PC-9 (cell line): ENCODE data around the gene IGFLR1. TPM values are rescaled to one million over a fixed set of nuclear protein-coding genes. Genes with fewer than 3 reads are reported as not detected.

Experiments used
- BruUV-seq: library from RNA; stranded (reverse); fragments of 400-500 nt; replicated peaks from 2 replicates; lab custom pipeline; 2021; lab: Mats Ljungman, UMichigan
- CTCF ChIA-PET: fragments of 300-600 bp; sonication (Branson Sonifier 250); formaldehyde crosslinking; loops from one replicate; lab custom pipeline; 2022; ENCODE audit warnings: antibody characterized with exemption; lab: Charles Lee
- POLR2A ChIA-PET: fragments of 300-600 bp; sonication (Branson Sonifier 250); formaldehyde crosslinking; loops from one replicate; lab custom pipeline; 2022; ENCODE audit warnings: antibody characterized with exemption; ENCODE audit not compliant: unreplicated experiment; lab: Charles Lee
- DNase-seq, 2 experiments: peaks; one replicate each; pipeline versions ENCODE4 v3.0.0 to v3.0.0-alpha.2; 2015 to 2022; ENCODE audit warnings: mixed read lengths in 1 of 2
- H2AFZ ChIP-seq: fragments of 200-600 bp; sonication (generic); 2 replicates; pipeline ENCODE4 v1.8.1; 2017; ENCODE audit warnings: antibody characterized with exemption
- H3F3A ChIP-seq: fragments of 200-600 bp; sonication (generic); 2 replicates; pipeline ENCODE4 v1.8.1; 2017; ENCODE audit warnings: antibody characterized with exemption, mild to moderate bottlenecking, low read depth; ENCODE audit not compliant: insufficient read depth
- H3K27ac ChIP-seq: fragments of 200-600 bp; sonication (generic); 2 replicates; pipeline ENCODE4 v1.6.1; 2016; ENCODE audit warnings: mixed run types
- H3K27me3 ChIP-seq: fragments of 200-600 bp; sonication (generic); 2 replicates; pipeline ENCODE4 v1.6.1; 2016; ENCODE audit warnings: low read depth, mixed run types; ENCODE audit not compliant: insufficient read depth
- H3K36me3 ChIP-seq: fragments of 200-600 bp; sonication (generic); 2 replicates; pipeline ENCODE4 v1.6.1; 2016; ENCODE audit warnings: low read depth, mixed run types
- H3K4me1 ChIP-seq: fragments of 200-600 bp; sonication (generic); replicated peaks from 2 replicates; pipeline ENCODE4 v1.6.1; 2016; ENCODE audit warnings: mixed run types; ENCODE audit not compliant: insufficient read depth
- H3K4me2 ChIP-seq: fragments of 200-600 bp; sonication (generic); 2 replicates; pipeline ENCODE4 v1.6.1; 2017; ENCODE audit warnings: mixed run types
- H3K4me3 ChIP-seq: fragments of 200-600 bp; sonication (generic); 2 replicates; pipeline ENCODE4 v1.6.1; 2016; ENCODE audit warnings: mixed run types
- H3K79me2 ChIP-seq: fragments of 200-600 bp; sonication (generic); 2 replicates; pipeline ENCODE4 v1.6.1; 2017; ENCODE audit warnings: low read depth, mixed run types
- H3K9me2 ChIP-seq: fragments of 200-600 bp; sonication (generic); 2 replicates; pipeline ENCODE4 v1.8.1; 2017; ENCODE audit warnings: mild to moderate bottlenecking; ENCODE audit not compliant: insufficient read depth
- H3K9me3 ChIP-seq: fragments of 200-600 bp; sonication (generic); 2 replicates; pipeline ENCODE4 v1.8.1; 2016; ENCODE audit warnings: low read depth; ENCODE audit not compliant: insufficient read depth
- H4K20me1 ChIP-seq: fragments of 200-600 bp; sonication (generic); 2 replicates; pipeline ENCODE4 v1.8.1; 2017; ENCODE audit not compliant: insufficient read depth
- EZH2 ChIP-seq: fragments of 200-600 bp; sonication (generic); IDR thresholded peaks from 2 replicates; pipeline ENCODE4 v1.8.0; 2017; ENCODE audit warnings: antibody characterized with exemption, low read depth
- intact Hi-C: fragments of 100-400 bp; cut with micrococcal nuclease; formaldehyde crosslinking; loops from one replicate; pipeline ENCODE4 v1.10.0; 2022; ENCODE audit not compliant: unreplicated experiment
- total RNA-seq: library from RNA; stranded (reverse); gene quantifications from 2 replicates; pipeline ENCODE4 v1.2.3, GENCODE V29; 2021
- TF ChIP-seq, protein P1 (sequence below): fragments of 200-600 bp; sonication (generic); conservative IDR thresholded peaks from 2 replicates; pipeline ENCODE4 v1.6.1; 2017; ENCODE audit warnings: mixed run types, antibody characterized with exemption, mild to moderate bottlenecking, moderate library complexity

The IGFLR1 gene
- total RNA-seq, 1 experiment from 2014 or later, result 9.7 TPM

DNA sequence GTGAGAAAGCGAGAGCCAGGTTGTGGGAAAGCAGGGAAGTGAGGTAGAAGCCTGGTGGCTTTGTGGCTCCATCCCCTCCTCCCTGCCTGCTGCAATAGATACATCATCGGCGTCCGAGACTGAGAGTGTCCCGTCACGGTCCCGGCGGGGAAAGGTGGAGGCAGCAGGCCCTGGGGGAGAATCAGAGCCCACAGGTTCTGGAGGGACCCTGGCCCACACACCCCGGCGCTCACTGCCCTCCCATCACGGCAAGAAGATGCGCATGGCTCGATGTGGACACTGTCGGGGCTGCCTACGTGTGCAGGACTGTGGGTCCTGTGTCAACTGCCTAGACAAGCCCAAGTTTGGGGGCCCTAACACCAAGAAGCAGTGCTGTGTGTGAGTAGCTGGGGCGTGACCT is 19.4 kb downstream of the IGFLR1 start:
- Histone ChIP-seq H3K4me2 (no peak overlapping the region), H3K9me3 (no peaks in the 10 kb centered on the region), H3K4me1 (peaks cover 6% of the 10 kb centered on the region), H4K20me1 (peaks cover 14% of the 10 kb centered on the region), H3F3A (no peaks in the 10 kb centered on the region), H3K4me3 (no peak overlapping the region), H2AFZ (no peak overlapping the region), H3K36me3 (no peaks in the 10 kb centered on the region), H3K27ac (no peak overlapping the region), H3K27me3 (no peaks in the 10 kb centered on the region), H3K79me2 (peaks cover 22% of the 10 kb centered on the region), H3K9me2 (no peaks in the 10 kb centered on the region)
- no TSS peak for BruUV-seq
- TF ChIP-seq EZH2, result no peak
- TF ChIP-seq, protein P1, sequence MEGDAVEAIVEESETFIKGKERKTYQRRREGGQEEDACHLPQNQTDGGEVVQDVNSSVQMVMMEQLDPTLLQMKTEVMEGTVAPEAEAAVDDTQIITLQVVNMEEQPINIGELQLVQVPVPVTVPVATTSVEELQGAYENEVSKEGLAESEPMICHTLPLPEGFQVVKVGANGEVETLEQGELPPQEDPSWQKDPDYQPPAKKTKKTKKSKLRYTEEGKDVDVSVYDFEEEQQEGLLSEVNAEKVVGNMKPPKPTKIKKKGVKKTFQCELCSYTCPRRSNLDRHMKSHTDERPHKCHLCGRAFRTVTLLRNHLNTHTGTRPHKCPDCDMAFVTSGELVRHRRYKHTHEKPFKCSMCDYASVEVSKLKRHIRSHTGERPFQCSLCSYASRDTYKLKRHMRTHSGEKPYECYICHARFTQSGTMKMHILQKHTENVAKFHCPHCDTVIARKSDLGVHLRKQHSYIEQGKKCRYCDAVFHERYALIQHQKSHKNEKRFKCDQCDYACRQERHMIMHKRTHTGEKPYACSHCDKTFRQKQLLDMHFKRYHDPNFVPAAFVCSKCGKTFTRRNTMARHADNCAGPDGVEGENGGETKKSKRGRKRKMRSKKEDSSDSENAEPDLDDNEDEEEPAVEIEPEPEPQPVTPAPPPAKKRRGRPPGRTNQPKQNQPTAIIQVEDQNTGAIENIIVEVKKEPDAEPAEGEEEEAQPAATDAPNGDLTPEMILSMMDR, result no peak
- CTCF ChIA-PET, result no interaction called here
- POLR2A ChIA-PET, result no interaction called here
- intact Hi-C loops, result no loop called here
- DNase-seq, result no peak

DNA sequence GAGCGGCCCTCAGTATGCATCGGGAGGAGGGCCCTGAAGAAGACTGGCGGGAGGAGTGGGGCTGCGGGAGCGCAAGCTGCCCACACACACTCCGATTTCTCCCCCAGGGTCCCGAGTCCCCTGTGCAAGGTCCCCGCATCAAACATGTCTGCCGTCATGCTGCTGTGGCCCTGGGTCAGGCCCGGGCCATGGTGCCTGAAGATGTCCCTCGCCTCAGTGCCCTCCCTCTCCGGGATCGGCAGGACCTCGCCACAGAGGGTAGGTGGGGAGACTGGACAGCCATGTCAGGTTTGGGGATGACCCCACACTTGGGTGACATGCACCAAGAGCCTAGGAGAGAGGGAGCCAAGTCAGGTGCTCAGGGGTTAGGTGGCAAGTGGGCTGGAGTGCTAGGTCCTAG is 19.8 kb downstream of the IGFLR1 start:
- CTCF ChIA-PET, result no interaction called here
- Histone ChIP-seq H3F3A (no peaks in the 10 kb centered on the region), H3K9me3 (no peaks in the 10 kb centered on the region), H3K4me2 (no peak overlapping the region), H3K9me2 (no peaks in the 10 kb centered on the region), H3K4me3 (no peak overlapping the region), H3K27me3 (no peaks in the 10 kb centered on the region), H3K4me1 (peaks cover 6% of the 10 kb centered on the region), H3K79me2 (peaks cover 22% of the 10 kb centered on the region), H4K20me1 (peaks cover 14% of the 10 kb centered on the region), H3K27ac (no peak overlapping the region), H2AFZ (no peak overlapping the region), H3K36me3 (no peaks in the 10 kb centered on the region)
- no TSS peak for BruUV-seq
- POLR2A ChIA-PET, result no interaction called here
- intact Hi-C loops, result no loop called here
- no peak for DNase-seq
- TF ChIP-seq, protein P1, result no peak
- no peak for TF ChIP-seq EZH2

DNA sequence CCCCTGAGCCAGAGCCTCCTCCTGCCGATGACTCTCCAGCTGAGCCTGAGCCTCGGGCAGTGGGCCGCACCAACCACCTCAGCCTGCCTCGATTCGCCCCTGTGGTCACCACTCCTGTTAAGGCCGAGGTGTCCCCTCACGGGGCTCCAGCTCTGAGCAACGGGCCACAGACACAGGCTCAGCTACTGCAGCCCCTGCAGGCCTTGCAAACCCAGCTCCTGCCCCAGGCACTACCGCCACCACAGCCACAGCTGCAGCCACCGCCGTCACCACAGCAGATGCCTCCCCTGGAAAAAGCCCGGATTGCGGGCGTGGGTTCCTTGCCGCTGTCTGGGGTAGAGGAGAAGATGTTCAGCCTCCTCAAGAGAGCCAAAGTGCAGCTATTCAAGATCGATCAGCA is 20.9 kb downstream of the IGFLR1 start:
- Histone ChIP-seq H3K4me3 (no peak overlapping the region), H3K79me2 (peaks cover 22% of the 10 kb centered on the region), H3K27me3 (no peaks in the 10 kb centered on the region), H2AFZ (no peak overlapping the region), H4K20me1 (peaks cover 14% of the 10 kb centered on the region), H3K27ac (no peak overlapping the region), H3K9me3 (no peaks in the 10 kb centered on the region), H3K4me1 (peaks cover 6% of the 10 kb centered on the region), H3K9me2 (no peaks in the 10 kb centered on the region), H3K4me2 (no peak overlapping the region), H3K36me3 (no peaks in the 10 kb centered on the region), H3F3A (peaks cover 5% of the 10 kb centered on the region; the same call in 1 of the 2 replicates)
- ChIA-PET POLR2A (no interaction called here), CTCF (no interaction called here)
- DNase-seq, result no peak
- no peak for TF ChIP-seq EZH2
- TF ChIP-seq, protein P1, result no peak
- BruUV-seq, result no TSS peak
- intact Hi-C loops, result no loop called here
